SK-N-MC (cell line): ENCODE data around the gene CRACR2B.

ENCODE experiments used
- DNase-seq: peaks from one replicate; pipeline ENCODE4 v3.0.0-alpha.2; 2011; ENCODE audit warnings: low read depth, low spot score
- H3K27ac ChIP-seq: fragments of 200-600 bp; sonication (generic); 2 replicates; pipeline ENCODE4 v1.5.1; 2016; ENCODE audit warnings: mixed run types
- H3K36me3 ChIP-seq: fragments of 200-600 bp; sonication (generic); 2 replicates; pipeline ENCODE4 v1.6.1; 2017; ENCODE audit warnings: antibody characterized with exemption, low read length, mixed read lengths; ENCODE audit not compliant: insufficient read depth
- H3K4me3 ChIP-seq: fragments of 200-600 bp; sonication (generic); 2 replicates; pipeline ENCODE4 v1.5.1; 2016
- H3K9ac ChIP-seq: fragments of 200-600 bp; sonication (generic); 2 replicates; pipeline ENCODE4 v1.8.0; 2017; ENCODE audit warnings: mixed run types, mixed read lengths; ENCODE audit not compliant: insufficient read length
- H3K9me3 ChIP-seq: fragments of 200-600 bp; sonication (generic); 2 replicates; pipeline ENCODE4 v1.6.1; 2017; ENCODE audit warnings: low read depth, mild to moderate bottlenecking, antibody characterized with exemption, low read length, moderate library complexity, mixed read lengths
- EZH2 ChIP-seq: fragments of 200-600 bp; sonication (generic); IDR thresholded peaks from one replicate; pipeline ENCODE4 v1.6.1; 2017; ENCODE audit warnings: antibody characterized with exemption
- FOXP2 ChIP-seq: optimal IDR thresholded peaks from 2 replicates; pipeline ENCODE3; 2011; ENCODE audit warnings: mild to moderate bottlenecking, moderate library complexity; ENCODE audit not compliant: insufficient read depth; ENCODE audit errors: extremely low read length, control extremely low read depth
- POLR2AphosphoS5 ChIP-seq: IDR thresholded peaks from 2 replicates; pipeline ENCODE4 v1.6.1; 2012; ENCODE audit warnings: mild to moderate bottlenecking, low read depth, low read length, borderline replicate concordance

CRACR2B gene

DNA sequence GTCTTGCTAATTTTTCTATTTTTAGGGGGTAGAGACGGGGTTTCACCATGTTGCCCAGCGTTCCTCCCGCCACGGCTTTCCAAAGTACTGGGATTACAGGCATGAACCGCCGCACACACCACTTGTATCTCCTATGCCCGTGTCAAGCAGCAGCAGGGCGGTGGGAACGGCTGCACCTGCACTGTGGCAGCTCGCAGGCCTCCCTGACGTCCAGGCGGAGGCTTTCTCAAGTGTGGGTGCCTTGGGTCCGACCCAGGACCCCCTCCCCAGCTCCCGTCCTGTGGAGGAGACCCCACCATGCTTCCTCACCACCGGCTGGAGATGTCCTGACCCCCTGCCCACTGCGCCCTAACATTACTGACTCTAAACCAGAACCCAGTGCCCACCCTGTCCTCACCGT, 40.7 kb downstream of the CRACR2B start:
- DNase-seq = no peak
- Histone ChIP-seq H3K9me3 (no peaks in the 10 kb centered on the region), H3K4me3 (no peak overlapping the region), H3K36me3 (no peaks in the 10 kb centered on the region; the same call in 1 of the 2 replicates), H3K27ac (no peak overlapping the region), H3K9ac (no peak overlapping the region)
- TF ChIP-seq EZH2 (no peak), POLR2AphosphoS5 (no peak; the same call in 1 of the 2 replicates)

DNA sequence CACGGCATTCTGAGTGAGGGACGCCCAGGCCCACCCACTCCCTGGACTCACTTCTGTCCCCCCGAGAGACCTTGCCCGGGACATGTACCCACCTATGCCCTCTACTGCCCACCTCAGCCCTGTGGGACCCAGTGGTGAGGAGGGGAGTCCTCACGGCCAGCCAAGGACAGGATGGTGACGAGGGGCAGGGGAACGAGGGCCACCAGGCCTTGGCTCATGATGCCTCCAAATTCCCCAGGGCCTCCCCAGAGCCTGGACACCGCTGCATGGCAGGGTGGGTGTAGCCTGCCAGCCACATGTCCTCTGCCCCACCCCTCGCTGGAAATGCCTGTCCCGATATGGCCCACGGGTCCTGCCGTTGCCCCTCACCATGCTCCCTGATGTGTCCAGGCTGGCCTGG, 41.1 kb downstream of the CRACR2B start:
- DNase-seq = no peak
- H3K36me3 ChIP-seq = no peaks in the 10 kb centered on the region; the same call in 1 of the 2 replicates
- TF ChIP-seq EZH2 (no peak), FOXP2 (no peak), POLR2AphosphoS5 (no peak)
- H3K9me3 ChIP-seq = no peaks in the 10 kb centered on the region
- H3K4me3 ChIP-seq = no peak overlapping the region
- H3K27ac ChIP-seq = no peak overlapping the region
- no peak overlapping the region for H3K9ac ChIP-seq

DNA sequence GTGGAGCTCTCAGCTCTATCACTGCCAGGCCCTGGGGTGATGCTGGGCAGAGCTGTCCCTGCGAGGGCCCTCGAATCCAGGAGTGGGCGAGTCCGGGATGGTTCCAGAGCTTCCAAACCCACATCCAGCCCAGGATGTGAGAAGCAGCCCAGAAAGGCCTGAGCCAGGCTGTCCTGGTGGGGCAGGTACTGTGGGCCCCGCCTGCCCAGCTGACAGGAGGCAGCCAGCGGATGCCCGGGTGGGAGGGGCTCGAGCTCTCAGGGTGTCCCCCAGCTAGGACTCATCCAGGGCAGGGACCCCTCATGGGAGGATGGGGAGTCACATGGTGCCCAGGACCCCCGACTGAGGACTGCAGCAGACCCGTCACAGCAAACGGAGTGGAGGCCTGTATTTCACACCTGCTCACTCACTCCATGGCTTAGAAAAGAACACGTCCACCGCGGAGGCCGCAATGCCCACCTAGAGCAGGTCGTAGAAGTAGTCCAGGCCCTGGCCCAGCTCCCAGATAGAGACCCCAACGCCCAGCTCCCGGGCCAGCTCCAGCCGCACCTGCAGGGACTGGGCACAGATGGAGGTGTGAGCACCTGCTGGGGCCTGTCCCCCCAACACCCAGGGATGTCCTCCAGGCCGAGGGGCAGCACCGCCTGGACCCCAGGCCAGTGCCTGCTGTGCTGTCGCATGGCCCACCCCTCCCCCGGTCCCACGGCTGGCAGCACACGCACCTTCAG, 41.8 kb downstream of the CRACR2B start:
- H3K27ac ChIP-seq = no peak overlapping the region
- DNase-seq = no peak
- H3K4me3 ChIP-seq = no peak overlapping the region
- no peak overlapping the region for H3K9ac ChIP-seq
- peaks cover 2% of the 10 kb centered on the region; the same call in 1 of the 2 replicates for H3K36me3 ChIP-seq
- TF ChIP-seq EZH2 (no peak), POLR2AphosphoS5 (no peak), FOXP2 (no peak)
- H3K9me3 ChIP-seq = no peaks in the 10 kb centered on the region

DNA sequence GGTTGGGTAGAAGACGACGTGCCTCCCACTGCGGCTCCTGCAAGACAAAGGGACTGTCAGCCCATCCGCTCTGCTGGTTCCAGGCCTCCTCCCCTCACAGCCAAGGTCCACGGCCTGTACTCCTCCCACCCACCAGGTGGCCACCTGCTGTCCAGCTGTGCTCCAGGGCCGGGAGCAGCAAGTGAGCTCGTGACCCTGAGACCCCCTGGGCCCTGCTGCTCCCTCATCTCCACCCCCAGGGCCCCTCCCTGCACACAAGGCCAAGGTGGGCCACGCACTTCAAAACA, 42.4 kb downstream of the CRACR2B start:
- no peak for DNase-seq
- TF ChIP-seq POLR2AphosphoS5 (no peak), EZH2 (no peak), FOXP2 (no peak)
- H3K27ac ChIP-seq = no peak overlapping the region
- H3K9me3 ChIP-seq = no peaks in the 10 kb centered on the region
- H3K9ac ChIP-seq = no peak overlapping the region
- no peak overlapping the region for H3K4me3 ChIP-seq
- peaks cover 3% of the 10 kb centered on the region; the same call in 1 of the 2 replicates for H3K36me3 ChIP-seq

DNA sequence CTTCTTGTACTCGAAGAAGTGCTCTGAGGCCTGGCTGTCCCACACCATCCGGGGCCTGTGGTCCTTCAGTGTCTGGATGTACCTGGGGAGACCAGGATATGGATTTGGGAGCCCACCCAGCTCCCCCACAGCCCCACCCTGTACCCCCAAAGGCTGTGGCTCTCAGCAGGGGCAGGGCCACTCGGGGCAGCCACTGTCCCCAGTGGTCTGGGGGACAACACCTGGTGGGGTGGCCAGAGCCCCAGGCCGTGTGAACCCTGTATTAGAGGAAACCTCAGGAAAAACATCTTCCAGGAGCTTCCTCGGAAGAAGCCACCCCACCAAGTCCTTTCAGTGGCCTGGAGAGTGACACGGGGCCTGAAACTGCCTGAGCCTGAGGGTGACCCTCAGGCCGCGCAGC, 42.7 kb downstream of the CRACR2B start:
- peaks cover 3% of the 10 kb centered on the region; the same call in 1 of the 2 replicates for H3K36me3 ChIP-seq
- H3K27ac ChIP-seq = no peak overlapping the region
- no peak overlapping the region for H3K4me3 ChIP-seq
- DNase-seq = no peak
- no peaks in the 10 kb centered on the region for H3K9me3 ChIP-seq
- no peak for TF ChIP-seq EZH2
- TF ChIP-seq POLR2AphosphoS5 = no peak
- TF ChIP-seq FOXP2 = no peak
- H3K9ac ChIP-seq = no peak overlapping the region

DNA sequence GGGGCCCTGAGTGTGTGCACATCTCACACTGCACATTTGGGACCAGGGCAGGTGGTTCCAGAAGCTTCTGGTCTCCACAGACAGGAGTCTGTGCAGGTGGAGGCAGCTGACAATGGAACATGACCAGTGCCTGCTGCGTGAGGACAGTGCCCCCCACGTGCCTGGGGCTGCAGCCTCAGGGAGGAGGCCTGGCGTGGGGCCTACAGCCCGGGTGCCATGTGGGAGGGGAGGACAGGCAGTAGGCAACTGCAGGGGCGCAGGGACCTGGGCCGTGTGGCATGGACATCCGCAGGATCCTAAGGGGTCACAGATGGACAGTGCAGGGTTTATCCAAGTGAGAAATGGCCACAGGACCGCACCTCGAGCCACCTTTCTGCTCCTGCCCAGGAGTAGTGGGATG, 43.8 kb downstream of the CRACR2B start:
- Histone ChIP-seq H3K27ac (no peak overlapping the region), H3K4me3 (no peak overlapping the region), H3K36me3 (peaks cover 3% of the 10 kb centered on the region; the same call in 1 of the 2 replicates), H3K9ac (no peak overlapping the region), H3K9me3 (no peaks in the 10 kb centered on the region)
- no peak for DNase-seq
- no peak for TF ChIP-seq EZH2
- TF ChIP-seq FOXP2 = no peak
- TF ChIP-seq POLR2AphosphoS5 = no peak; the same call in 1 of the 2 replicates

DNA sequence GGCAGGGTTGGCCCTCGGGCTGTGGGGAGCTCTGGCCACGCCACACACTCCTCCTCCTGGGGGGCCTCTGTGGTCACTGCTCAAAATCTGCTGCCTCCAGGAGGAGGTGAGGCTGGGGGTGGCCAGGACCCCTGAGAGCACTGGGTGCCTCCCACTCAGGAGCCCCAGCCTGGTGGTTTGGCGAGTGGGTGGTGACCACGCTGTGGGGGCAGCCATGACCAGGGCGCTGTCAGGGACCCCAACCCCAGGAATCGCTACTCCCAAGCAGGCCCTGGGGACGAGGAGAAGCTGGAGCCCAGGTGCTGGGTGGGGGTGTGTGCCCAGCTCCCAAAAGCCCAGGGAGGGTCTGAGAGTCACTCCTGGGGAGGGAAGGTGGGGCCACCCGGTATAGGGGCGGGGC, 45.1 kb downstream of the CRACR2B start:
- H3K36me3 ChIP-seq = peaks cover 3% of the 10 kb centered on the region; the same call in 1 of the 2 replicates
- TF ChIP-seq EZH2 (no peak), FOXP2 (no peak), POLR2AphosphoS5 (no peak)
- no peak for DNase-seq
- no peaks in the 10 kb centered on the region for H3K9me3 ChIP-seq
- H3K27ac ChIP-seq = no peak overlapping the region
- no peak overlapping the region for H3K9ac ChIP-seq
- no peak overlapping the region for H3K4me3 ChIP-seq

DNA sequence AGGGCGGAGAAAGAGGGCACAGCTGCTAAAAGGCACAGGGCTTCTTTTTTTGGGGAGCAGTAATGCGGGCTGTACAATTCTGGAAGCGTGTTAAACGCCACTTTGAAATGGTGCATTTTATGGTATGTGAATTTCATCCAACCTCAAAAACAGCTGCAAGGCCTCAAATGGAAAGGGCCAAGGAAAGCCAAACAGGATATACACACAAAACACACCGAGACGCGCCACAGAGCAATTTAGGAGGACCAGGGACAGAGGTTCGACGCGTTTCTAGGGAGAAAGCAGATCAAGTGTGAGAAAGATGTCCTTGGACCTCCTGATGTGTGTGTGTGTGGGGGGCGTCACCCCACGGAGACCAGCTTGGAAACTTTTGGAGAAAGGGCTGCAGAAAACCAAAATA, 46.0 kb downstream of the CRACR2B start:
- H3K9me3 ChIP-seq = no peaks in the 10 kb centered on the region
- H3K36me3 ChIP-seq = peaks cover 3% of the 10 kb centered on the region; the same call in 1 of the 2 replicates
- H3K9ac ChIP-seq = no peak overlapping the region
- no peak overlapping the region for H3K27ac ChIP-seq
- no peak overlapping the region for H3K4me3 ChIP-seq
- DNase-seq = no peak
- TF ChIP-seq EZH2 = no peak
- no peak for TF ChIP-seq POLR2AphosphoS5
- no peak for TF ChIP-seq FOXP2

DNA sequence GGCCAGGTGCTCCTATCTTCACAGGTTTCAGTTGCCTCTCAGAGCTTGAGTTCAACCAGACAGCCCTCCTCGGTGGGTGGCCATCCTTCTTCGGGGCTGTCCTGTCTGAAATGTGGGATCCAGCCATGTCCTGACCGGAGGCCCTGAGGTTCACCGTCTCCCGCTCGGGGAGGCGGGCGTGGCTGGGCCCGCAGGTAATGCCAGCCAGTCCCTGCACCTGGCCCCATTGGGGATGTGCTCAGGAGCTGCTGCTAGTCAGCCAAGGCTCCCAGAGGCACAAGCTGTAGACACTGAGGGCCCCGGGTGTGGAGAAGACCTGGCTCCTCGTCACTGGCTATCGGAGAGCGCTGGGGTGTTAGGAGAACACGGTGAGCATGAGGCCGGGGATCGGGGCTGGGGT, 47.5 kb downstream of the CRACR2B start:
- DNase-seq = no peak
- no peak overlapping the region for H3K27ac ChIP-seq
- no peak overlapping the region for H3K9ac ChIP-seq
- H3K9me3 ChIP-seq = no peaks in the 10 kb centered on the region
- no peak overlapping the region for H3K4me3 ChIP-seq
- TF ChIP-seq POLR2AphosphoS5 (no peak), FOXP2 (no peak), EZH2 (no peak)
- peaks cover 5% of the 10 kb centered on the region; the same call in 1 of the 2 replicates for H3K36me3 ChIP-seq
